Muscle layer of colon (tissue), 2 donors: ENCODE results near the gene TRPV6.

Source experiments
- H3K27ac ChIP-seq: one replicate; pipeline ENCODE4 v1.7.0; 2013; ENCODE audit warnings: low read depth, mild to moderate bottlenecking, low read length, moderate library complexity
- H3K27me3 ChIP-seq, 2 donors: one replicate each; pipeline ENCODE4 v1.7.0; 2013; ENCODE audit warnings: low read length in 2 of 2, mild to moderate bottlenecking in 2 of 2; ENCODE audit not compliant: insufficient read depth in 2 of 2, control insufficient read depth in 1 of 2
- H3K36me3 ChIP-seq: one replicate; pipeline ENCODE4 v1.7.0; 2013; ENCODE audit warnings: mild to moderate bottlenecking, low read length; ENCODE audit not compliant: insufficient read depth
- H3K4me1 ChIP-seq: one replicate; pipeline ENCODE4 v1.7.0; 2013; ENCODE audit warnings: mild to moderate bottlenecking, low read length; ENCODE audit not compliant: insufficient read depth
- H3K4me3 ChIP-seq, 2 donors: one replicate each; pipeline ENCODE4 v1.7.0; 2013; ENCODE audit warnings: low read length in 2 of 2, low read depth in 1 of 2, mild to moderate bottlenecking in 1 of 2, moderate library complexity in 1 of 2
- H3K9ac ChIP-seq: one replicate; pipeline ENCODE4 v1.7.0; 2013; ENCODE audit warnings: low read length
- H3K9me3 ChIP-seq: one replicate; pipeline ENCODE4 v1.7.0; 2013; ENCODE audit warnings: mild to moderate bottlenecking, low read length
- donor health status: abdominal sarcoma.
- donor health status: Adenocarcinoma of cecum.

TRPV6 gene

GRCh38 chr7:142880876-142881505 lies 4.6 kb downstream of the TRPV6 start:
- Histone ChIP-seq H3K4me1 (no peaks in the 10 kb centered on the region), H3K4me3 (no peak overlapping the region), H3K27ac (no peak overlapping the region), H3K36me3 (no peaks in the 10 kb centered on the region), H3K9me3 (no peaks in the 10 kb centered on the region), H3K9ac (no peak overlapping the region), H3K27me3 (no peaks in the 10 kb centered on the region)

GRCh38 chr7:142879060-142879459 lies 6.5 kb downstream of the TRPV6 start:
- no peaks in the 10 kb centered on the region for H3K27me3 ChIP-seq

GRCh38 chr7:142878315-142878714 lies 7.2 kb downstream of the TRPV6 start:
- H3K27ac ChIP-seq = no peak overlapping the region
- H3K27me3 ChIP-seq = no peaks in the 10 kb centered on the region
- no peaks in the 10 kb centered on the region for H3K36me3 ChIP-seq
- H3K9me3 ChIP-seq = no peaks in the 10 kb centered on the region
- H3K4me3 ChIP-seq = no peak overlapping the region
- no peak overlapping the region for H3K9ac ChIP-seq
- H3K4me1 ChIP-seq = no peaks in the 10 kb centered on the region

More at GRCh38 chr7:142879060-142879459, 6.5 kb downstream of the TRPV6 start:
- no peaks in the 10 kb centered on the region for H3K36me3 ChIP-seq
- H3K27ac ChIP-seq = no peak overlapping the region
- H3K9ac ChIP-seq = no peak overlapping the region
- H3K4me3 ChIP-seq = no peak overlapping the region
- H3K9me3 ChIP-seq = no peaks in the 10 kb centered on the region
- H3K4me1 ChIP-seq = no peaks in the 10 kb centered on the region

- Histone ChIP-seq H3K4me3 (no peak overlapping the region), H3K9me3 (no peaks in the 10 kb centered on the region), H3K27ac (no peak overlapping the region), H3K4me1 (no peaks in the 10 kb centered on the region), H3K9ac (no peak overlapping the region), H3K27me3 (no peaks in the 10 kb centered on the region), H3K36me3 (no peaks in the 10 kb centered on the region)
These were observed 8.3 kb downstream of the TRPV6 start for GRCh38 chr7:142876991-142877910.

- H3K36me3 ChIP-seq = no peaks in the 10 kb centered on the region
- H3K27me3 ChIP-seq = no peaks in the 10 kb centered on the region
- no peak overlapping the region for H3K4me3 ChIP-seq
- no peaks in the 10 kb centered on the region for H3K4me1 ChIP-seq
- no peak overlapping the region for H3K9ac ChIP-seq
- no peak overlapping the region for H3K27ac ChIP-seq
- H3K9me3 ChIP-seq = no peaks in the 10 kb centered on the region
These were observed 9.1 kb downstream of the TRPV6 start for GRCh38 chr7:142876236-142876960.

GRCh38 chr7:142875456-142875855 lies 10.1 kb downstream of the TRPV6 start:
- Histone ChIP-seq H3K36me3 (no peaks in the 10 kb centered on the region), H3K4me1 (no peaks in the 10 kb centered on the region), H3K27me3 (no peaks in the 10 kb centered on the region), H3K4me3 (no peak overlapping the region), H3K27ac (no peak overlapping the region), H3K9me3 (no peaks in the 10 kb centered on the region), H3K9ac (no peak overlapping the region)

GRCh38 chr7:142874837-142875236 lies 10.7 kb downstream of the TRPV6 start:
- no peak overlapping the region for H3K4me3 ChIP-seq
- H3K9ac ChIP-seq = no peak overlapping the region
- H3K9me3 ChIP-seq = no peaks in the 10 kb centered on the region
- H3K36me3 ChIP-seq = no peaks in the 10 kb centered on the region
- H3K27ac ChIP-seq = no peak overlapping the region
- H3K27me3 ChIP-seq = no peaks in the 10 kb centered on the region
- no peaks in the 10 kb centered on the region for H3K4me1 ChIP-seq

GRCh38 chr7:142874409-142874808 lies 11.1 kb downstream of the TRPV6 start:
- H3K27ac ChIP-seq = no peak overlapping the region
- H3K9me3 ChIP-seq = no peaks in the 10 kb centered on the region
- H3K9ac ChIP-seq = no peak overlapping the region
- H3K27me3 ChIP-seq = no peaks in the 10 kb centered on the region
- H3K4me3 ChIP-seq = no peak overlapping the region
- H3K36me3 ChIP-seq = no peaks in the 10 kb centered on the region
- no peaks in the 10 kb centered on the region for H3K4me1 ChIP-seq

GRCh38 chr7:142873871-142874270 lies 11.7 kb downstream of the TRPV6 start:
- Histone ChIP-seq H3K4me3 (no peak overlapping the region), H3K27me3 (no peaks in the 10 kb centered on the region), H3K9me3 (no peaks in the 10 kb centered on the region), H3K36me3 (no peaks in the 10 kb centered on the region), H3K4me1 (no peaks in the 10 kb centered on the region), H3K27ac (no peak overlapping the region), H3K9ac (no peak overlapping the region)

GRCh38 chr7:142873281-142873784 lies 12.2 kb downstream of the TRPV6 start:
- no peaks in the 10 kb centered on the region for H3K36me3 ChIP-seq
- no peak overlapping the region for H3K4me3 ChIP-seq
- no peaks in the 10 kb centered on the region for H3K9me3 ChIP-seq
- no peak overlapping the region for H3K27ac ChIP-seq
- no peaks in the 10 kb centered on the region for H3K4me1 ChIP-seq
- no peak overlapping the region for H3K9ac ChIP-seq
- H3K27me3 ChIP-seq = no peaks in the 10 kb centered on the region

- Histone ChIP-seq H3K27me3 (no peaks in the 10 kb centered on the region), H3K4me1 (no peaks in the 10 kb centered on the region), H3K9me3 (no peaks in the 10 kb centered on the region), H3K27ac (no peak overlapping the region), H3K4me3 (no peak overlapping the region), H3K36me3 (no peaks in the 10 kb centered on the region), H3K9ac (no peak overlapping the region)
These were observed 13.4 kb downstream of the TRPV6 start for GRCh38 chr7:142872106-142872675.
